ENCODE data around the gene TDRD5.
"Not testable (repeated sequence)": the region's sequence is repeated elsewhere in the genome, so short reads cannot be mapped to it uniquely, and the experiment has no call there.

Gene TDRD5

GRCh38 chr1:179663810-179664209 is 72.2 kb downstream of the TDRD5 start:
- no peak for TF ChIP-seq ZNF70 (CRISPR knock-in tag; IDR thresholded peaks at IDR 0.05)
- TF ChIP-seq ZFP3 (CRISPR knock-in tag; IDR thresholded peaks at IDR 0.05): no peak
- TF ChIP-seq ZFP30 (CRISPR knock-in tag; IDR thresholded peaks at IDR 0.05): no peak
- no peak for TF ChIP-seq POU6F1 (CRISPR knock-in tag; IDR thresholded peaks at IDR 0.05; ENCODE audit: borderline replicate concordance, low read depth)
- no peak for ATAC-seq

DNA sequence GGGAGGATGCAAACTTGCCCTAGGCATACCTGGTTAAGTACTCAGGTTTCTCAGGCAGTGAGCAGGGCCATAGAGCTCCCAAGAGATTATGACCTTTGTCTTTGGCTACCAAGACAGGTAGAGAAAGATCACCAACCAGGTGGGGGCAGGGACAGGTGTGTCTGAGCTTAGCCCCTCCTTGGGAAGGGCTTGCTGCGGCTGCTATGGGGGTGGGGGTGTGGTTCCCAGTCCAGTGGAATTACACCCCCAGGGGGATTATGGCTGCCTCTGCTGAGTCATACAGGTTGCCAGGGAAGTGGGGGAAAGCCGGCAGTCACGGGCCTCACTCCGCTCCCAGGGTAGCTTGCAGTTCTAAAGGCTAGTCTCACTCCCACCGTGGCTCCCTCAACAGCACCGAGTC is 86.2 kb downstream of the TDRD5 start:
- TF ChIP-seq CSDC2 (CRISPR knock-in tag; IDR thresholded peaks at IDR 0.05) (no peak), TOX (CRISPR knock-in tag; IDR thresholded peaks at IDR 0.05; ENCODE audit: borderline replicate concordance) (no peak), ISL1 (CRISPR knock-in tag; IDR thresholded peaks at IDR 0.05) (no peak), POU6F1 (CRISPR knock-in tag; IDR thresholded peaks at IDR 0.05; ENCODE audit: borderline replicate concordance, low read depth) (no peak), RARB (CRISPR knock-in tag; IDR thresholded peaks at IDR 0.05) (no peak), ZC3H10 (CRISPR knock-in tag; IDR thresholded peaks at IDR 0.05) (no peak), ESRRG (CRISPR knock-in tag; IDR thresholded peaks at IDR 0.05) (no peak), GLIS3 (CRISPR knock-in tag; IDR thresholded peaks at IDR 0.05) (no peak), ZFP30 (CRISPR knock-in tag; IDR thresholded peaks at IDR 0.05) (no peak), ZNF8 (CRISPR knock-in tag; IDR thresholded peaks at IDR 0.05) (no peak), SNAI2 (CRISPR knock-in tag; IDR thresholded peaks at IDR 0.05) (no peak), ZNF70 (CRISPR knock-in tag; IDR thresholded peaks at IDR 0.05) (no peak), OSR1 (CRISPR knock-in tag; IDR thresholded peaks at IDR 0.05) (no peak), ZFP3 (CRISPR knock-in tag; IDR thresholded peaks at IDR 0.05) (no peak), PATZ1 (CRISPR knock-in tag; IDR thresholded peaks at IDR 0.05; ENCODE audit: borderline replicate concordance) (no peak), TCF4 (CRISPR knock-in tag; IDR thresholded peaks at IDR 0.05; ENCODE audit: borderline replicate concordance) (no peak), BACH2 (CRISPR knock-in tag; IDR thresholded peaks at IDR 0.05; ENCODE audit: borderline replicate concordance) (no peak), ARNTL (CRISPR knock-in tag; IDR thresholded peaks at IDR 0.05; ENCODE audit: borderline replicate concordance, low read depth) (no peak)
- TF ChIP-seq, protein P1, sequence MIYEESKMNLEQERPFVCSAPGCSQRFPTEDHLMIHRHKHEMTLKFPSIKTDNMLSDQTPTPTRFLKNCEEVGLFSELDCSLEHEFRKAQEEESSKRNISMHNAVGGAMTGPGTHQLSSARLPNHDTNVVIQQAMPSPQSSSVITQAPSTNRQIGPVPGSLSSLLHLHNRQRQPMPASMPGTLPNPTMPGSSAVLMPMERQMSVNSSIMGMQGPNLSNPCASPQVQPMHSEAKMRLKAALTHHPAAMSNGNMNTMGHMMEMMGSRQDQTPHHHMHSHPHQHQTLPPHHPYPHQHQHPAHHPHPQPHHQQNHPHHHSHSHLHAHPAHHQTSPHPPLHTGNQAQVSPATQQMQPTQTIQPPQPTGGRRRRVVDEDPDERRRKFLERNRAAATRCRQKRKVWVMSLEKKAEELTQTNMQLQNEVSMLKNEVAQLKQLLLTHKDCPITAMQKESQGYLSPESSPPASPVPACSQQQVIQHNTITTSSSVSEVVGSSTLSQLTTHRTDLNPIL (CRISPR knock-in tag; IDR thresholded peaks at IDR 0.05; ENCODE audit: low read depth): no peak
- ATAC-seq: no peak

- ATAC-seq: not testable (repeated sequence)
These were observed 102.9 kb downstream of the TDRD5 start for GRCh38 chr1:179694530-179694929.

DNA sequence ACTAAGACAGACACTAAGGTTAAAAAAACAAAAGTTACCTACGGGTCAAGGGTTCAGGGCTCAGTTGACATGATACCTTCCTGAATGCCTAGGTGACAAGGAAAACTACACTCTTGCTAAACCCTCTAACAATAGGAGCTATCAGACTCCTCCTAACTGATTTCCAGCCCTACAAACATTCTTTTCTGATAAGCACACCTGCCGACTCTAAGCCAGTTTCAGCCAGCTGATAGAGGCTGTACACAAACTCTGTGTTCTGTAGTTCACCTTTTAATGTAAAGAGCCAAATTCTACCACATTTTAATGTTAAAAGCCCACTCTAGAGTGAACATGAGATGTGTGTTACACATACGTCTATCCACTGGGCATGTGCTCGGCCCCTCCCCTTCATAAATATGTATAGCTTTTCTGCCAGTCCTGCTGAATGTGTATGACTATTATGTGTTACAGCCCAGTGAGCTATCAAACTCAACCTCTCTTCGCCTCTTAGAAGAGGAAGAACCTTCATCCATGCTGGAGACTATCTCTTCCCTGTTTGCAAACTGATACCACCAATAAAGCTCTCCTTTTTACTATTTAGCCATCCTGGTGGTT is 111.4 kb downstream of the TDRD5 start:
- no peak for ATAC-seq
- TF ChIP-seq ZNF70 (CRISPR knock-in tag; IDR thresholded peaks at IDR 0.05): no peak
- TF ChIP-seq, protein P2, sequence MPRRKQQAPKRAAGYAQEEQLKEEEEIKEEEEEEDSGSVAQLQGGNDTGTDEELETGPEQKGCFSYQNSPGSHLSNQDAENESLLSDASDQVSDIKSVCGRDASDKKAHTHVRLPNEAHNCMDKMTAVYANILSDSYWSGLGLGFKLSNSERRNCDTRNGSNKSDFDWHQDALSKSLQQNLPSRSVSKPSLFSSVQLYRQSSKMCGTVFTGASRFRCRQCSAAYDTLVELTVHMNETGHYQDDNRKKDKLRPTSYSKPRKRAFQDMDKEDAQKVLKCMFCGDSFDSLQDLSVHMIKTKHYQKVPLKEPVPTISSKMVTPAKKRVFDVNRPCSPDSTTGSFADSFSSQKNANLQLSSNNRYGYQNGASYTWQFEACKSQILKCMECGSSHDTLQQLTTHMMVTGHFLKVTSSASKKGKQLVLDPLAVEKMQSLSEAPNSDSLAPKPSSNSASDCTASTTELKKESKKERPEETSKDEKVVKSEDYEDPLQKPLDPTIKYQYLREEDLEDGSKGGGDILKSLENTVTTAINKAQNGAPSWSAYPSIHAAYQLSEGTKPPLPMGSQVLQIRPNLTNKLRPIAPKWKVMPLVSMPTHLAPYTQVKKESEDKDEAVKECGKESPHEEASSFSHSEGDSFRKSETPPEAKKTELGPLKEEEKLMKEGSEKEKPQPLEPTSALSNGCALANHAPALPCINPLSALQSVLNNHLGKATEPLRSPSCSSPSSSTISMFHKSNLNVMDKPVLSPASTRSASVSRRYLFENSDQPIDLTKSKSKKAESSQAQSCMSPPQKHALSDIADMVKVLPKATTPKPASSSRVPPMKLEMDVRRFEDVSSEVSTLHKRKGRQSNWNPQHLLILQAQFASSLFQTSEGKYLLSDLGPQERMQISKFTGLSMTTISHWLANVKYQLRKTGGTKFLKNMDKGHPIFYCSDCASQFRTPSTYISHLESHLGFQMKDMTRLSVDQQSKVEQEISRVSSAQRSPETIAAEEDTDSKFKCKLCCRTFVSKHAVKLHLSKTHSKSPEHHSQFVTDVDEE (CRISPR knock-in tag; IDR thresholded peaks at IDR 0.05): no peak
- no peak for TF ChIP-seq BACH2 (CRISPR knock-in tag; IDR thresholded peaks at IDR 0.05; ENCODE audit: borderline replicate concordance)
- no peak for TF ChIP-seq ARNTL (CRISPR knock-in tag; IDR thresholded peaks at IDR 0.05; ENCODE audit: borderline replicate concordance, low read depth)
- no peak for TF ChIP-seq TOX (CRISPR knock-in tag; IDR thresholded peaks at IDR 0.05; ENCODE audit: borderline replicate concordance)
- TF ChIP-seq ZFP30 (CRISPR knock-in tag; IDR thresholded peaks at IDR 0.05): no peak
- no peak for TF ChIP-seq POU6F1 (CRISPR knock-in tag; IDR thresholded peaks at IDR 0.05; ENCODE audit: borderline replicate concordance, low read depth)
- TF ChIP-seq ZC3H10 (CRISPR knock-in tag; IDR thresholded peaks at IDR 0.05): no peak
- TF ChIP-seq TCF4 (CRISPR knock-in tag; IDR thresholded peaks at IDR 0.05; ENCODE audit: borderline replicate concordance): no peak
- no peak for TF ChIP-seq OSR1 (CRISPR knock-in tag; IDR thresholded peaks at IDR 0.05)
- no peak for TF ChIP-seq GLIS3 (CRISPR knock-in tag; IDR thresholded peaks at IDR 0.05)
- no peak for TF ChIP-seq SNAI2 (CRISPR knock-in tag; IDR thresholded peaks at IDR 0.05)
- no peak for TF ChIP-seq ZNF565 (CRISPR knock-in tag; conservative IDR thresholded peaks at IDR 0.05; ENCODE audit: low read depth)
- no peak for TF ChIP-seq ESRRG (CRISPR knock-in tag; IDR thresholded peaks at IDR 0.05)
- no peak for TF ChIP-seq RARB (CRISPR knock-in tag; IDR thresholded peaks at IDR 0.05)
- TF ChIP-seq, protein P3, sequence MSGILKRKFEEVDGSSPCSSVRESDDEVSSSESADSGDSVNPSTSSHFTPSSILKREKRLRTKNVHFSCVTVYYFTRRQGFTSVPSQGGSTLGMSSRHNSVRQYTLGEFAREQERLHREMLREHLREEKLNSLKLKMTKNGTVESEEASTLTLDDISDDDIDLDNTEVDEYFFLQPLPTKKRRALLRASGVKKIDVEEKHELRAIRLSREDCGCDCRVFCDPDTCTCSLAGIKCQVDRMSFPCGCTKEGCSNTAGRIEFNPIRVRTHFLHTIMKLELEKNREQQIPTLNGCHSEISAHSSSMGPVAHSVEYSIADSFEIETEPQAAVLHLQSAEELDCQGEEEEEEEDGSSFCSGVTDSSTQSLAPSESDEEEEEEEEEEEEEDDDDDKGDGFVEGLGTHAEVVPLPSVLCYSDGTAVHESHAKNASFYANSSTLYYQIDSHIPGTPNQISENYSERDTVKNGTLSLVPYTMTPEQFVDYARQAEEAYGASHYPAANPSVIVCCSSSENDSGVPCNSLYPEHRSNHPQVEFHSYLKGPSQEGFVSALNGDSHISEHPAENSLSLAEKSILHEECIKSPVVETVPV (CRISPR knock-in tag; IDR thresholded peaks at IDR 0.05): no peak
- TF ChIP-seq CSDC2 (CRISPR knock-in tag; IDR thresholded peaks at IDR 0.05): no peak
- TF ChIP-seq ZFP3 (CRISPR knock-in tag; IDR thresholded peaks at IDR 0.05): no peak

All from SK-N-SH treated with all-trans-retinoic acid at 6 μM for 48 hours (cell line).